ENCODE results near the gene AGAP1. TPM values are rescaled to one million over a fixed set of nuclear protein-coding genes. Genes with fewer than 3 reads are reported as not detected.

The AGAP1 gene
- total RNA-seq, 4 donors from 2014 or later, result 33.7 to 39.9 (median 35.6) TPM

GRCh38 chr2:235737840-235738239, 244.0 kb downstream of the AGAP1 start:
- Histone ChIP-seq H3K36me3 (peaks cover 0 to 7% (median 0%) of the 10 kb centered on the region in 3 donors), H3K9me3 (no peaks in the 10 kb centered on the region), H3K27ac (no peak overlapping the region), H3K4me1 (peaks cover 0 to 20% (median 0%) of the 10 kb centered on the region in 4 donors), H3K27me3 (no peaks in the 10 kb centered on the region), H3K4me3 (no peak overlapping the region)
- DNase-seq (ENCODE audit: low spot score in 2 of 2), result no peak
- TF ChIP-seq EP300 (IDR thresholded peaks at IDR 0.05) (no peak), POLR2A (IDR thresholded peaks at IDR 0.05) (no peak)
- TF ChIP-seq, protein P1, sequence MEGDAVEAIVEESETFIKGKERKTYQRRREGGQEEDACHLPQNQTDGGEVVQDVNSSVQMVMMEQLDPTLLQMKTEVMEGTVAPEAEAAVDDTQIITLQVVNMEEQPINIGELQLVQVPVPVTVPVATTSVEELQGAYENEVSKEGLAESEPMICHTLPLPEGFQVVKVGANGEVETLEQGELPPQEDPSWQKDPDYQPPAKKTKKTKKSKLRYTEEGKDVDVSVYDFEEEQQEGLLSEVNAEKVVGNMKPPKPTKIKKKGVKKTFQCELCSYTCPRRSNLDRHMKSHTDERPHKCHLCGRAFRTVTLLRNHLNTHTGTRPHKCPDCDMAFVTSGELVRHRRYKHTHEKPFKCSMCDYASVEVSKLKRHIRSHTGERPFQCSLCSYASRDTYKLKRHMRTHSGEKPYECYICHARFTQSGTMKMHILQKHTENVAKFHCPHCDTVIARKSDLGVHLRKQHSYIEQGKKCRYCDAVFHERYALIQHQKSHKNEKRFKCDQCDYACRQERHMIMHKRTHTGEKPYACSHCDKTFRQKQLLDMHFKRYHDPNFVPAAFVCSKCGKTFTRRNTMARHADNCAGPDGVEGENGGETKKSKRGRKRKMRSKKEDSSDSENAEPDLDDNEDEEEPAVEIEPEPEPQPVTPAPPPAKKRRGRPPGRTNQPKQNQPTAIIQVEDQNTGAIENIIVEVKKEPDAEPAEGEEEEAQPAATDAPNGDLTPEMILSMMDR (IDR thresholded peaks at IDR 0.05), result no peak
- WGBS, 2 donors, result 96% methylated on average over 10 of the region's 10 CpGs

- WGBS, 2 donors, result 89 to 94% methylated on average over 25 of the region's 29 CpGs
- TF ChIP-seq POLR2A (IDR thresholded peaks at IDR 0.05) (no peak), EP300 (IDR thresholded peaks at IDR 0.05) (no peak)
- TF ChIP-seq, protein P1 (IDR thresholded peaks at IDR 0.05), result no peak
- no peak for DNase-seq (ENCODE audit: low spot score in 2 of 2)
These were observed 246.0 kb downstream of the AGAP1 start for GRCh38 chr2:235739704-235740415.

GRCh38 chr2:235740821-235741220, 247.0 kb downstream of the AGAP1 start:
- no peaks in the 10 kb centered on the region for H3K27me3 ChIP-seq
- H3K36me3 ChIP-seq, result peaks cover 0 to 16% (median 0%) of the 10 kb centered on the region in 3 donors
- H3K9me3 ChIP-seq, result no peaks in the 10 kb centered on the region
- 72 to 75% methylated on average over 9 of the region's 9 CpGs for WGBS, 2 donors
- DNase-seq (ENCODE audit: low spot score in 2 of 2), result no peak
- no peak overlapping the region for H3K4me3 ChIP-seq
- peak overlapping the region in 1 of 4 donors; percentile 55 for H3K27ac ChIP-seq
- peaks cover 0 to 3% (median 0%) of the 10 kb centered on the region in 4 donors for H3K4me1 ChIP-seq
- TF ChIP-seq, protein P1 (IDR thresholded peaks at IDR 0.05), result no peak
- TF ChIP-seq EP300 (IDR thresholded peaks at IDR 0.05) (no peak), POLR2A (IDR thresholded peaks at IDR 0.05) (no peak)

More at GRCh38 chr2:235739704-235740415, 246.0 kb downstream of the AGAP1 start:
- no peaks in the 10 kb centered on the region for H3K9me3 ChIP-seq
- H3K27ac ChIP-seq, result peak overlapping the region in 1 of 4 donors; percentile 50
- H3K27me3 ChIP-seq, result no peaks in the 10 kb centered on the region
- H3K4me1 ChIP-seq, result peaks cover 0 to 3% (median 0%) of the 10 kb centered on the region in 4 donors
- H3K4me3 ChIP-seq, result no peak overlapping the region
- H3K36me3 ChIP-seq, result peaks cover 0 to 16% (median 0%) of the 10 kb centered on the region in 3 donors

GRCh38 chr2:235744161-235744560, 250.3 kb downstream of the AGAP1 start:
- Histone ChIP-seq H3K4me3 (no peak overlapping the region), H3K4me1 (peaks cover 0 to 33% (median 0%) of the 10 kb centered on the region in 4 donors), H3K36me3 (peaks cover 0 to 24% (median 0%) of the 10 kb centered on the region in 3 donors), H3K27me3 (no peaks in the 10 kb centered on the region), H3K9me3 (no peaks in the 10 kb centered on the region), H3K27ac (peak overlapping the region in 1 of 4 donors; percentile 25)
- TF ChIP-seq POLR2A (IDR thresholded peaks at IDR 0.05) (no peak), EP300 (IDR thresholded peaks at IDR 0.05) (no peak)
- TF ChIP-seq, protein P1 (IDR thresholded peaks at IDR 0.05), result no peak
- WGBS, 2 donors, result 94 to 95% methylated on average over 12 of the region's 12 CpGs
- no peak for DNase-seq (ENCODE audit: low spot score in 2 of 2)

GRCh38 chr2:235745597-235745996, 251.8 kb downstream of the AGAP1 start:
- no peak for DNase-seq (ENCODE audit: low spot score in 2 of 2)
- WGBS, 2 donors, result 94 to 96% methylated on average over 6 of the region's 6 CpGs
- Histone ChIP-seq H3K36me3 (peaks cover 0 to 29% (median 0%) of the 10 kb centered on the region in 3 donors), H3K27ac (peak overlapping the region in 1 of 4 donors; percentile 64), H3K4me3 (no peak overlapping the region), H3K9me3 (no peaks in the 10 kb centered on the region), H3K4me1 (peaks cover 0 to 45% (median 0%) of the 10 kb centered on the region in 4 donors), H3K27me3 (no peaks in the 10 kb centered on the region)
- TF ChIP-seq EP300 (IDR thresholded peaks at IDR 0.05) (no peak), POLR2A (IDR thresholded peaks at IDR 0.05) (no peak)
- TF ChIP-seq, protein P1 (IDR thresholded peaks at IDR 0.05), result no peak
